SK-N-SH (cell line): ENCODE data around the gene C2CD4C. TPM values are rescaled to one million over a fixed set of nuclear protein-coding genes. Genes with fewer than 3 reads are reported as not detected.
"Not testable (repeated sequence)": the region's sequence is repeated elsewhere in the genome, so short reads cannot be mapped to it uniquely, and the experiment has no call there.

Experiments used
- CTCF ChIA-PET: fragments of 300-600, 350-600 bp; formaldehyde crosslinking; extraction: SDS; loops from one replicate; lab custom pipeline; 2021; lab: Yijun Ruan, JAX
- POLR2A ChIA-PET: fragments of 350-600 bp; sonication (Branson Sonifier 250); formaldehyde crosslinking; extraction: SDS; loops from one replicate; lab custom pipeline; 2020; ENCODE audit warnings: antibody characterized with exemption, inconsistent platforms; lab: Yijun Ruan, JAX
- DNase-seq: peaks from one replicate; pipeline ENCODE4 v3.0.0; 2012
- H2AFZ ChIP-seq: fragments of 200-600 bp; sonication (generic); 2 replicates; pipeline ENCODE4 v1.8.1; 2016; ENCODE audit warnings: antibody characterized with exemption, mild to moderate bottlenecking, low read depth
- H3F3A ChIP-seq: fragments of 200-600 bp; sonication (generic); replicated peaks from 2 replicates; pipeline ENCODE3; 2016; ENCODE audit warnings: antibody characterized with exemption, mild to moderate bottlenecking; ENCODE audit not compliant: insufficient read depth
- H3K27ac ChIP-seq, 2 experiments: fragments of 200-500 bp in 1 of 2; fragments of 200-600 bp in 1 of 2; sonication (Bioruptor generic) in 1 of 2; sonication (generic), shearing (Covaris generic) in 1 of 2; 2 replicates each; pipeline versions ENCODE4 v1.5.1 to v1.6.1; 2014 to 2016; ENCODE audit warnings: low read depth in 2 of 2, inconsistent platforms in 1 of 2, low read length in 1 of 2, mild to moderate bottlenecking in 1 of 2, mixed read lengths in 1 of 2
- H3K27me3 ChIP-seq: fragments of 200-600 bp; sonication (generic), shearing (Covaris generic); 2 replicates; pipeline ENCODE4 v1.6.1; 2016; ENCODE audit warnings: mixed run types; ENCODE audit not compliant: insufficient read depth
- H3K36me3 ChIP-seq, 2 experiments: fragments of 200-500 bp in 1 of 2; fragments of 200-600 bp in 1 of 2; sonication (Bioruptor generic) in 1 of 2; sonication (generic) in 1 of 2; replicated peaks in 1 of 2; 2 replicates each; pipeline versions ENCODE3 to v1.5.1; 2014 to 2016; ENCODE audit warnings: low read length in 1 of 2, mild to moderate bottlenecking in 1 of 2; ENCODE audit not compliant: insufficient read depth in 2 of 2, control insufficient read depth in 1 of 2
- H3K4me1 ChIP-seq, 2 experiments: fragments of 200-500 bp in 1 of 2; fragments of 200-600 bp in 1 of 2; sonication (Bioruptor generic) in 1 of 2; sonication (generic), shearing (Covaris generic) in 1 of 2; 2 replicates each; pipeline versions ENCODE4 v1.5.1 to v1.6.1; 2014 to 2016; ENCODE audit warnings: low read depth in 1 of 2, low read length in 1 of 2, mixed run types in 1 of 2; ENCODE audit not compliant: insufficient read depth in 2 of 2, control insufficient read depth in 1 of 2
- H3K4me2 ChIP-seq: fragments of 200-600 bp; sonication (generic), shearing (Covaris generic); 2 replicates; pipeline ENCODE4 v1.6.1; 2017; ENCODE audit warnings: mixed run types
- H3K4me3 ChIP-seq, 2 experiments: fragments of 200-500 bp in 1 of 2; fragments of 200-600 bp in 1 of 2; sonication (Bioruptor generic) in 1 of 2; sonication (generic), shearing (Covaris generic) in 1 of 2; 2 replicates each; pipeline versions ENCODE4 v1.5.1 to v1.8.1; 2014 to 2016; ENCODE audit warnings: low read depth in 2 of 2, inconsistent platforms in 1 of 2, low read length in 1 of 2, mild to moderate bottlenecking in 1 of 2, mixed read lengths in 1 of 2, moderate library complexity in 1 of 2
- H3K79me2 ChIP-seq: fragments of 200-600 bp; sonication (generic); 2 replicates; pipeline ENCODE4 v1.8.1; 2017; ENCODE audit warnings: mild to moderate bottlenecking; ENCODE audit not compliant: insufficient read depth
- H3K9ac ChIP-seq: fragments of 200-600 bp; sonication (generic); 2 replicates; pipeline ENCODE4 v1.6.1; 2017; ENCODE audit warnings: mixed run types
- H3K9me2 ChIP-seq: fragments of 200-600 bp; sonication (generic); 2 replicates; pipeline ENCODE4 v1.6.1; 2017; ENCODE audit warnings: mixed run types
- H3K9me3 ChIP-seq: fragments of 200-600 bp; sonication (generic); 2 replicates; pipeline ENCODE4 v1.6.1; 2017; ENCODE audit warnings: mixed run types, mild to moderate bottlenecking, moderate library complexity
- H4K20me1 ChIP-seq: fragments of 200-600 bp; sonication (generic); 2 replicates; pipeline ENCODE4 v1.6.1; 2017; ENCODE audit warnings: mild to moderate bottlenecking, mixed run types; ENCODE audit not compliant: insufficient read depth
- CHD2 ChIP-seq: fragments of 150-350 bp; IDR thresholded peaks from 2 replicates; pipeline ENCODE4 v1.6.1; 2018; ENCODE audit warnings: low read length; ENCODE audit not compliant: partially characterized antibody
- CTCF ChIP-seq: fragments of 200-600 bp; sonication (generic); IDR thresholded peaks from 2 replicates; pipeline ENCODE4 v1.6.1; 2017; ENCODE audit warnings: antibody characterized with exemption, mild to moderate bottlenecking, moderate library complexity
- ELF1 ChIP-seq: IDR thresholded peaks from 2 replicates; pipeline ENCODE4 v1.4.0; 2012
- FOSL2 ChIP-seq: IDR thresholded peaks from 2 replicates; pipeline ENCODE4 v1.4.0; 2012; ENCODE audit warnings: low read depth, mild to moderate bottlenecking, moderate library complexity, borderline replicate concordance
- MXI1 ChIP-seq: IDR thresholded peaks from 2 replicates; pipeline ENCODE4 v1.6.1; 2012; ENCODE audit warnings: mild to moderate bottlenecking, low read depth, low read length, improper control_type of control experiment
- RAD21 ChIP-seq: IDR thresholded peaks from 2 replicates; pipeline ENCODE4 v1.6.1; 2012; ENCODE audit warnings: mild to moderate bottlenecking, low read length
- WGBS: methylation state at CpG from one replicate; pipeline ENCODE4 v1.1.6; 2017; ENCODE audit warnings: low lambda C conversion rate; 5-methylcytosine and 5-hydroxymethylcytosine counted together
- polyA plus RNA-seq, 3 experiments: library from polyadenylated mRNA; depleted of rRNA; stranded (reverse); fragments of >200 nt; gene quantifications; 2 replicates each; pipeline ENCODE4 v1.2.3, GENCODE V29; 2012

The C2CD4C gene
- polyA plus RNA-seq, 1 of the 3 experiments (the other 2 are of a cell fraction), result 0.23 TPM

GRCh38 chr19:383040-383439, 25.9 kb downstream of the C2CD4C start:
- POLR2A ChIA-PET, result no interaction called here
- Histone ChIP-seq H3K27me3 (no peaks in the 10 kb centered on the region), H3K9me3 (no peaks in the 10 kb centered on the region), H2AFZ (no peak overlapping the region), H4K20me1 (no peaks in the 10 kb centered on the region), H3K4me1 (no peaks in the 10 kb centered on the region), H3F3A (no peaks in the 10 kb centered on the region), H3K9ac (no peak overlapping the region), H3K4me3 (no peak overlapping the region), H3K4me2 (no peak overlapping the region), H3K27ac (no peak overlapping the region), H3K79me2 (no peaks in the 10 kb centered on the region), H3K9me2 (no peaks in the 10 kb centered on the region), H3K36me3 (no peaks in the 10 kb centered on the region)
- WGBS, result 64% methylated on average over 17 of the region's 19 CpGs
- no peak for TF ChIP-seq RAD21
- TF ChIP-seq MXI1, result no peak
- no peak for TF ChIP-seq CHD2
- no peak for TF ChIP-seq ELF1
- TF ChIP-seq FOSL2, result no peak
- TF ChIP-seq CTCF, result no peak
- no peak for DNase-seq
- CTCF ChIA-PET, result interaction anchor here (1.2 to 3.1 kb wide), 6 partner anchors 9 to 123 kb away, joined by 3 to 33 read pairs (median 6); partner anchors contain the start of gene TPGS1

- H3K79me2 ChIP-seq, H3K9ac ChIP-seq, H3F3A ChIP-seq, H3K27ac ChIP-seq, H4K20me1 ChIP-seq, POLR2A ChIA-PET, H3K9me3 ChIP-seq, H3K36me3 ChIP-seq, H3K4me2 ChIP-seq, H3K27me3 ChIP-seq, H3K4me1 ChIP-seq, H2AFZ ChIP-seq, H3K9me2 ChIP-seq, H3K4me3 ChIP-seq, DNase-seq: not testable (repeated sequence)
- CTCF ChIA-PET, result interaction anchor here (0.7 to 3.1 kb wide), 2 partner anchors 10 to 124 kb away, joined by 3 to 33 read pairs; partner anchors contain the start of gene TPGS1
- WGBS, result 34% methylated on average over 9 of the region's 9 CpGs
These were observed 26.4 kb downstream of the C2CD4C start for GRCh38 chr19:382578-382977.

- H3K36me3 ChIP-seq, DNase-seq, H2AFZ ChIP-seq, H3K4me2 ChIP-seq, H3K79me2 ChIP-seq, H3K9ac ChIP-seq, H3K27ac ChIP-seq, H3K27me3 ChIP-seq, H3K4me3 ChIP-seq, H3K9me2 ChIP-seq, POLR2A ChIA-PET, H3F3A ChIP-seq, H3K9me3 ChIP-seq, H4K20me1 ChIP-seq, H3K4me1 ChIP-seq: not testable (repeated sequence)
- CTCF ChIA-PET, result interaction anchor here (0.7 to 3.1 kb wide), 2 partner anchors 10 to 124 kb away, joined by 3 to 33 read pairs; partner anchors contain the start of gene TPGS1
- 13% methylated on average over 11 of the region's 11 CpGs for WGBS
These were observed 27.0 kb downstream of the C2CD4C start for GRCh38 chr19:381901-382300.

- 29% methylated on average over 17 of the region's 17 CpGs for WGBS
- H3K27me3 ChIP-seq, H3K79me2 ChIP-seq, H3K4me1 ChIP-seq, H3F3A ChIP-seq, CTCF ChIA-PET, DNase-seq, H3K27ac ChIP-seq, H3K4me2 ChIP-seq, H2AFZ ChIP-seq, H3K9me2 ChIP-seq, H3K9ac ChIP-seq, H3K4me3 ChIP-seq, H4K20me1 ChIP-seq, H3K9me3 ChIP-seq, H3K36me3 ChIP-seq: not testable (repeated sequence)
- POLR2A ChIA-PET, result interaction anchor here (0.7 kb wide), 1 partner anchor 102 kb away, joined by 3 read pairs; no protein-coding TSS in a partner anchor
These were observed 28.2 kb downstream of the C2CD4C start for GRCh38 chr19:380618-381219.
